Stimulated activated CD4-positive, alpha-beta T cell treated with anti-CD3 and anti-CD28 coated beads, Interleukin-12 subunit alpha, Interleukin-12 subunit beta, amount 100 ng/mL, for 4 hours (primary cell): ENCODE results near the gene POLL.

Experiments used
- DNase-seq: peaks from one replicate; pipeline ENCODE4 v3.0.0-alpha.2; 2020

Gene POLL

GRCh38 chr10:101559596-101560297 lies 28.3 kb downstream of the POLL start:
- DNase-seq: no peak

DNA sequence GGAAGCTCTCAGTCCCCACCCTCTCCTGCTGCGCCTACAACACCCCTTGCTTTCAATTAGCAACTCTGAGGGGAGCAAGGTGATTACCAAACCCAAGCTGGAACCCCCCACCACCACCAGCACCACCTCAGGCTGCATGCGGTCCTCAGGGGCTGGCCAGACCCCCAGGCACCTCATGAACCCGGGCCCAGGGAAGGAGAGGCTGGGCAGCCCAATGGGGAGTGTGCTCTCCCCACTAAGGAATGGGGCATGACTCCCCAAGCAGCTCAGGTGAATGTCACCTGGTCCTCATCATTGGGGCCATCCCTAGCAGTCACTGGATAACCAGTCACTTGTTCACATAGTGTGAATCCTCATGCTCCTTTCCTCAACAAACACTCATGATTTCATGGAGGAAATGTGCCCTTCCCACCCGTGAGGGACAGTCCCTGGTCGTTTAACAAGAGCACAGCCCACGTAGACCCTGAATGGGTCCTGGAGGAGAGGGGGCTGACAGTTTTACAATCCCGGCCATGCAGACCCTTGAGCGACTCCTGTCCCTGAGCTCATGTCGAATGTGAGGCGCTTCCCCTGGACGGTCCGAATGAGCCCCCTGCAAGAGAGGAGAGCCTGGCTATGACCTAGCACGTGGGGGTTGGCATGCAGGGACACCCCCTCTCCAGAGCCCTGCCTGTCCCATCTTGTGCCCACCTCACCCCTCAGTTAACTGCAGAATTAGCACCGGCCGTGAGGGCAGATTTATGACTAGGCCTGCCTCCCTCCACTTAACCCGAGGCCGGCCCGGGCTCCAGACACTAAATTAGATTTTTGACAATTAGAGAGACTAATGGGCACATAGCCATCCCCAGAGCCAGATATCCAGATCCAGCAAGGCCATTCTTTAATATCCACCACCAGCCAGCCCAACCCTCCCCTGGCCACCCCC lies 29.1 kb downstream of the POLL start:
- no peak for DNase-seq

- DNase-seq: no peak
These were observed 29.9 kb downstream of the POLL start for GRCh38 chr10:101558204-101558603.

- DNase-seq: no peak
These were observed 30.5 kb downstream of the POLL start for GRCh38 chr10:101557541-101557940.

DNA sequence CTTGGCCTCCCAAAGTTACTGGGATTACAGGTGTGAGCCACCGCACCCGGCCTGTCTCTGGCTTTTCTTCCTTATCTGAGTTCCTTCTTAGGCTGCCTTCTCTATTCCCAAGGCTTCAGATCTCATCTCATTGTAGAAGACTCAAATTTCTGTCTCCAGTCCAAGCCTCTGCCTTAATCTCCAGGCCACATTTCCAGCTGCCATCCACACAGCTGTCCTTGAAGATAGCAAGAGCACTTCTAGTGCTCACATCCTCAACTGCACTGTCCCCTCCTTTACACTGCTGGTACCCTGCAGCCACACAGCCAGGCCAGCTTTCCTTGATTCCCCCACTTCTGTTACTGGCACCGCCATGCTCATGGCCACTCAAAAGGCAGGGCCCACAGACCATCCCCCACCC lies 35.6 kb downstream of the POLL start:
- no peak for DNase-seq

GRCh38 chr10:101550965-101551364 lies 37.1 kb downstream of the POLL start:
- no peak for DNase-seq

DNA sequence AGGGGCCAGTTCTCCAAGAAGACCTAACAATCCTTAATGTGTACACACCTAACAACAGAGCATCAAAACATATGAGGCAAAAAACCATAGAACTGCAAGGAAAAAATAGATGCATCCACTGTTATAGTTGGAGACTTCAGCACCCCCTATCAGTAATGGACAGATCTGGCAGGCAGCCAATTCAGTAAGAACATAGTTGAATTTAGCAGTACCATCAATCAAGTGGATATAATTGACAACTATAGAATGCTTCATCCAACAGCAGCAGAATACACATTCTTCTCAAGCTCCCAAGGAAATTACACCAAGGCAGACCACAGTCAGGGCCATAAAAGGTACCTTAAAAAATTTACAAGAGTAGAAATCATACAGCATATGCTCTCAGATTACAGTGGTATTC lies 42.2 kb downstream of the POLL start:
- no peak for DNase-seq

DNA sequence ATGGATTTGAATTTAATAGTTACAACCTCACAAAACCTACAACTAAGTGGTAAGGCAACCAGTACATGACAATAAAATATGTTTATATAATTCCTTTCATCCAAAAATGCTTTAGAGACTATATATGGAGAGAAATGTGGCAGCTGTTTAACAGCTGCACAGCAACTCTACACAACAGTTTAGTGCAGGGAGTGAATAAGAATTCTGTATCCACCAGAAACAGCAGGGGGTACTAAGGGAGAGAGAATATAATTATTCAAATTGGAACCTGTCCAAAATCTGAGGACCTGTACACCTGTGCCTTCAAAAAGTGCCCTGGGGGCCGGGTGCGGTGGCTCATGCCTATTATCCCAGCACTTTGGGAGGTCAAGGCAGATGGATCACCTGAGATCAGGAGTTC lies 49.6 kb downstream of the POLL start:
- DNase-seq: no peak

- DNase-seq: no peak
These were observed 51.3 kb downstream of the POLL start for GRCh38 chr10:101536800-101537199.

DNA sequence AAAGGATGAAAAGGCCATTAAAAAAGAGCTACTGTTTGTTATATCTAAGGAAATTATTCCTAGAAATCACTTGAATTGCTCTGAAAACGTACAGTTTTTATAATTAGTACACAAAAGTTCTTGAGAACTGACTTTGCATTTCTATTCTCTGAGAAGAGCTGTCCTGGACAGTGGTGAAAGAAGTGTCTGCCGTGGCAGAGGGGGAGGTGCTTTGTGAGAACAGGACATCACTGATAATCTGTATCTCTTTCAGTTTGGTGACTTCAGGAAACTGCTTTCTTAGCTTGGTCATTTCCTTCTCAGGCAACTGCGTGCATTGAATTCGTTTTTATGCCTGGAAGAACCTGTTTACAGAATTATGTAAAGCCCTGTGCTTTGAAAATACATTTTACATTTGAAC lies 52.1 kb downstream of the POLL start:
- no peak for DNase-seq

DNA sequence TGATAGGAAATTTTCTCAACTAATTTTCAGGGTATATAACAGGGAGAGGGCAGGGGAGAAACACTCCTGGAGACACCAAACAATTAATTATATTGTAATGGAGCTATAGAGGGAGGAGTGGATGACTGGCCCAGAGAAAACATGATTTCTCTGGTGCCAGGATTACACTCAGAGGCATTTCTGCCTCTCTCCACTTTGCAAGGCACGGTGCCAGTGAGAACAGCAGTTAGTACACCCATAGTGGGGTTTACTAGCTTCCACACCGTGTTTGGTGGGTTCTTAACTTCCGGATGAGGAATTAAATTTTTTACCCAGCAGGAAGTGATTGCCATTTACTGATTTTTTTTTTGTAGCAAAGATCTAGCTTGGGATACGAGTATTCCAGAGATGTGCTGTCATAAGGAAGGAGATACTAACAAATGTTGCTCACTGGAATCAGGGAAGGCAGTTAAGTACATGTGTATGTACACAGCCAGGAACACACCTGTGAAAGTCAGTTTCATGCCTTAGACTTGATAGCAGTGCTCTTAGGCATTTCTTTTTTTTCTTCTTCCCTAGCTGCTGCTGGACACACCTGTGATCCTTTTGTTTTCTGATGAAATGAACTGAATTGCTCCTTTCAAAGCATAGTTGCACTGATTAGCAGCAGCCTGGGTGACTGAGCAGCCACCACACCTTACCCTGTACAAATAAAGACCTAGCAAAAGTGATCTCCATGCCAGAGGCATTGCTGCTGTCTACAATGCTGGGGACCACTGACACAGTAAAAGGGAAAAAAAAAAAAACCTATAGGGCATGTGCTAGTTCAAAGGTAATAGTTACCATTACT lies 58.1 kb downstream of the POLL start:
- DNase-seq: no peak

- DNase-seq: no peak
These were observed 58.9 kb downstream of the POLL start for GRCh38 chr10:101529207-101529606.
